Mononuclear cell (primary cell): ENCODE results near the gene NXPH4. TPM values are rescaled to one million over a fixed set of nuclear protein-coding genes. Genes with fewer than 3 reads are reported as not detected.

Experiments
- H3K27me3 ChIP-seq: 2 replicates; pipeline ENCODE4 v1.6.0; 2011; ENCODE audit warnings: low read length, control low read depth; ENCODE audit not compliant: insufficient read depth
- H3K4me1 ChIP-seq: 2 replicates; pipeline ENCODE4 v1.5.1; 2011; ENCODE audit warnings: mild to moderate bottlenecking, low read length, control low read depth; ENCODE audit not compliant: insufficient read depth
- H3K4me3 ChIP-seq: 2 replicates; pipeline ENCODE4 v1.5.1; 2011; ENCODE audit warnings: mild to moderate bottlenecking, low read length, moderate library complexity
- H3K9me3 ChIP-seq: 2 replicates; pipeline ENCODE4 v1.5.1; 2011; ENCODE audit warnings: low read depth, mild to moderate bottlenecking, control low read depth, low read length
- total RNA-seq: library from RNA; depleted of rRNA; stranded (reverse); fragments of >200 nt; gene quantifications from one replicate; pipeline ENCODE4 v1.2.3, GENCODE V29; 2012

The NXPH4 gene
- total RNA-seq, 1 donor, result not detected

DNA sequence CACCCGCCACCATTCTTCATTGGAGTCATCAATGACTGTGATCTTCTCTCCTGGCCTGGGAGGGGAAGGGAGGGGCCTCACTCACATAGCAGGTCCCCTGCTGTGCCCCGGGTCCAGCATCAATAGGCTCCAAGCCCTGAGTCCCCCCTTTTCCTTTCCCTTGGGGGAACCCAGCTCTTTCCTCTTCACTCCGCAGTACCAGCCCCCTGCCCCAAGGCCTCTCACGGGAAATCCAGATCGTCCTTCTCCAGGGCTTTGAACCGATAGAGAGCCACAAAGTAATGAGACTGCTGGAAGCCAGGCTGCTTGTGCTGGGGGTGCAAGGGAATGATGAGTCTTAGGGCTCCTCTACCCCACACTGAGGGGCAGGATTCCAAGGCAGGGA, 27.7 kb downstream of the NXPH4 start:
- H3K27me3 ChIP-seq, result peaks cover 34% of the 10 kb centered on the region
- H3K4me3 ChIP-seq, result no peak overlapping the region
- H3K9me3 ChIP-seq, result no peaks in the 10 kb centered on the region
- H3K4me1 ChIP-seq, result peaks cover 58% of the 10 kb centered on the region

DNA sequence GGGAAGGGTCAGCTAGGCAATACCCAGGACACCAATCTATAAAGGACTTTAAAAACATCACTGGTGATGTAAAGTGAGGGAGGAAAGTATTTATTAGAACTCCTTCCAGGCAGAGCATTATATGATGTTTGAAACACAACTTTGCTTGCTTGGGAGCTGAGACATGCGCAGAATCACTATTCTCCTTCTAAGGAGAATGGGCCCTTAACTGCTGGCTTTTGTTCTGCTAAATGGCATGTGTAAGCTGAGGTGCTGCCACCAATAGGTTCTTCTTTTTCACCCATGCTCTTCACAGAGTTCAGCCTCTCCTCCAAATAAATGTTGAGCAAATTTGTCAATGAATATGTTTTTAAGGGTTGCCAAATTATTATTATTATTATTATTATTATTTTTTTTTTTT, 30.4 kb downstream of the NXPH4 start:
- Histone ChIP-seq H3K4me3 (no peak overlapping the region), H3K9me3 (no peaks in the 10 kb centered on the region), H3K27me3 (peaks cover 7% of the 10 kb centered on the region), H3K4me1 (peaks cover 32% of the 10 kb centered on the region)

DNA sequence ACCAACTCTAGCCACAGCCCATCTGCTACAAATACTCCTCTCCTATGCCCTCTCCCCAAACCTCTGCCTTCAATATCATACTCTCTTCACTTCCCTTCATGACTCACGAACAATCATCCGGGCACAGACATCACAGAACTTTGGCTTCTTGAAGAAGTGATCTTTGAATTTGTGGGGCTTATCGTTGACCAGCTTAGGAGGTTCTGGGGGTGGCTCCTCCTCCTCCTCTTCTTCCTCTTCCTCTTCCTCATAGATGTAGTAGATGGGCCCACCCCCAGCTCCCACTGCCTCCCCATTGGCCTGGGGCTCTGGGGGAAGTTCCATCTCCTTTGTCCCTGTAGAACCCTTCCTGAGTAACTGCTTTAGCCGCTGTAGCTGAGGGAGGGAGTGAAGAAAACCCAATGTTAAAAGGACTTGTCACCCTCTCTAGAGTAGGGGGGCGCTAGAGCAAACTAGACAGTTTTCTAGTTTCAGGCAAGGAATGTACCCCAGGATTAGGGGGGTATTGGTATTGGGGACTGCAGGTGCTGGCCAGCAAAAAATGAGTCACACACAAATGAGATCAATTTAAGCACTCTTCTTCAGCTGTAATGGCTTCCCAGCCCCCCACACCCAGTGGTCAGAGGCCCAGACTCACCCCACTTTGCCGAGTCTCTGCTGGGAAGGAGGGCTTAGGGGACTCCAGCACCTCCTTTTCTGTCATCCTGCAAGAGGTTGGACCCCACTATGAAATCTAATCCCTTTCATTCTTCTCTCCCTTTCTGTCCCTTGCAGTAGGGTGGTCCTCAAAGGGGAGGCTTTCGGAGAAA, 32.5 kb downstream of the NXPH4 start:
- Histone ChIP-seq H3K9me3 (no peaks in the 10 kb centered on the region), H3K4me3 (no peak overlapping the region), H3K27me3 (no peaks in the 10 kb centered on the region), H3K4me1 (peaks cover 11% of the 10 kb centered on the region)

DNA sequence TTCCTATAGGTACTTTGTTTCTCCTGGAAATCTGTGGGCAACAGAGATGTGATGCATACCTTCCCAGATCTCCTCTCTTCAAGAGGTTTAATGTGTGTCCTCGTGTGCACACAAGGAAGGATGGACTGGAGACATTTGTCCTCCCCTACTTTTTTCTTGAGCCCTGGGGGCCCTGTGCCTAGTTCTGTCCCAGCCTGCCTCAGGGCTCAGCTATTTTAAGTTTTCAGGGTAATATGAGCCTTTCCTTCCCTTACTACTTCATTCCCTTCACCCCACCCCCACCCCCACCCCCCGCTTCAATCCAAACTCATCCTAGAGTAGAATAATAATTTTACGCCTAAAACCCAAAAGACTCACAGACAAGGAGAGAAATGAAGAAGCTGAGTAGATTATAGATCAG, 33.9 kb downstream of the NXPH4 start:
- Histone ChIP-seq H3K4me1 (peaks cover 10% of the 10 kb centered on the region), H3K9me3 (no peaks in the 10 kb centered on the region), H3K27me3 (no peaks in the 10 kb centered on the region), H3K4me3 (no peak overlapping the region)

DNA sequence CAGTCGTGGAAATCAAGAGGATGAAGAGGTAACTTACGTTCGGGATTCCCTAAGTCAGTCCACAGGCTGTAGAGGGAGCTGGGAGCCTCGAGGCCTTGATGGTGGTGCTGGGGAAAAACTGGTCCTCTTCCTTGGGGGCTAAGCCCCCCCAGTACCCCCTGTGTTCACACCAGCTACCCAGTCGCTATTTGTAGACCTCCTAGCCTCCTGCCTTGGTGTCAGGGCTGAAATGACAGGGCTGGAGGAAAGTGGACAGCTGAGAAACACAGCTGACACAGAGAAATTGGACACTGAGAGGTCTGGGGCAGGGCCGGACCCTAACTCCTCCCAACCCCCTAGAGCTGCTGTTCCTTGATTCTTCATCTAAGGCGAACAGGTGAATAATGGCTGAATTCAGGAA, 34.4 kb downstream of the NXPH4 start, which contains the start of gene STAC3:
TSS of gene STAC3 (minus strand) at position 232 of the 400 bp plus-strand sequence. CDS start 1,551 bp downstream, outside the sequence.
- Histone ChIP-seq H3K4me1 (peaks cover 10% of the 10 kb centered on the region), H3K27me3 (no peaks in the 10 kb centered on the region), H3K4me3 (no peak within 1 kb of the TSS), H3K9me3 (no peaks in the 10 kb centered on the region)

DNA sequence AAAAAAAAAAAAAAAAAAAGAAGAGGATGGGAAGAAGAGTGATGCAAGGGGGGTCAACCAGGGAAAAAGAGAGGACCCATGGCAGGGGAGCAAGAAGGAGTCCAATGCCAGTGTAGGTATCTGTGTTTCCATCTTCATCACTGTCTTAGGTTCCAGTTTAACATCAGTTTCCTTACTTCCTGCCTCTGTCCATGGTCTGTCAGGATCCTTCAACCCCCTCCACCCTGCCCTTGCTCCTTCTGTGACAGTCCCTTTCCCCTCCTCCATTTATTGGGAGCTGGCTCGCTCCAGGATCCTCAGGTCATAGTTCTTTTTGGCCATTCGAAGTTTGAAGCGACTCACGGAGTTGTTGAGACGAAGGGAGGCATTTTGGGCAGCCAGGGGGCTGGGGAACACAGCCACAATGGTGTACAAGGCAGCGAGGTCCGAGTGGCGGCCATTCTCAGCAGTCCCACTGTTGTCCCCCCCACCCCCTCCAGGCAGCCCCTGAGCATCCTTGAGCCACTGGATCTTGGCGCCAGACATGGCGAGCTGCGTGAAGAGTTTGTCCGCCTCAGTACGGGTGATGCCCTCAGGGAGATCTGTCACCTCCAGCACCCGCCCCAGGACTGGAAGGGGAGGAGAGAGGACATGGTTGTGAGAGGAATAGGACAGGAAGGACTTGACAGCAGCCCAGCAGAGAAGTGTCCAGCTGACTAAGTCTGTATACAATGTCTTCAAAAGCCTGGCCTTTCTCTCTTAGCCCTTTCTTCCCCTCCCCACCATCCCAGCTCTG, 38.1 kb downstream of the NXPH4 start:
- H3K27me3 ChIP-seq, result no peaks in the 10 kb centered on the region
- H3K4me3 ChIP-seq, result no peak overlapping the region
- H3K4me1 ChIP-seq, result no peaks in the 10 kb centered on the region
- no peaks in the 10 kb centered on the region for H3K9me3 ChIP-seq

DNA sequence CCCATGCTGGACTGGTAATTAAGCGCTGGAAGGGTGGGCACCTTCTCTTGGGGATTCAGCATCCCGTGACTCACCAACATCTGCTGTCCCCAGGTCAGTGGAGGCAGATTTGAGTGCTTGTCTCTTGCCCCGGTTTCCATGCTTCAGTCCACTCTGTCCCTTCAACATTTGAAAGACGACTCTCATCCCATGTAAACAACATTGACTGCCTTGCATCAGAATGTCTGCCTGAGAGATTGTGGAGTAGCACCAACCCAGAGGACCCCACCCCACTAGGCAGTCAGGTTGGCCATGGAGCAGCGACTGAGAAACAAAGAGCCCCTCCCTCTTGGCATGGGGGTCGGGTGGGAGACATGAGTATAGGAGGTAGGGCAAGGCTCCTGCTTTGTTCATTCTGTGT, 39.3 kb downstream of the NXPH4 start:
- Histone ChIP-seq H3K27me3 (no peaks in the 10 kb centered on the region), H3K4me1 (no peaks in the 10 kb centered on the region), H3K9me3 (no peaks in the 10 kb centered on the region), H3K4me3 (no peak overlapping the region)

DNA sequence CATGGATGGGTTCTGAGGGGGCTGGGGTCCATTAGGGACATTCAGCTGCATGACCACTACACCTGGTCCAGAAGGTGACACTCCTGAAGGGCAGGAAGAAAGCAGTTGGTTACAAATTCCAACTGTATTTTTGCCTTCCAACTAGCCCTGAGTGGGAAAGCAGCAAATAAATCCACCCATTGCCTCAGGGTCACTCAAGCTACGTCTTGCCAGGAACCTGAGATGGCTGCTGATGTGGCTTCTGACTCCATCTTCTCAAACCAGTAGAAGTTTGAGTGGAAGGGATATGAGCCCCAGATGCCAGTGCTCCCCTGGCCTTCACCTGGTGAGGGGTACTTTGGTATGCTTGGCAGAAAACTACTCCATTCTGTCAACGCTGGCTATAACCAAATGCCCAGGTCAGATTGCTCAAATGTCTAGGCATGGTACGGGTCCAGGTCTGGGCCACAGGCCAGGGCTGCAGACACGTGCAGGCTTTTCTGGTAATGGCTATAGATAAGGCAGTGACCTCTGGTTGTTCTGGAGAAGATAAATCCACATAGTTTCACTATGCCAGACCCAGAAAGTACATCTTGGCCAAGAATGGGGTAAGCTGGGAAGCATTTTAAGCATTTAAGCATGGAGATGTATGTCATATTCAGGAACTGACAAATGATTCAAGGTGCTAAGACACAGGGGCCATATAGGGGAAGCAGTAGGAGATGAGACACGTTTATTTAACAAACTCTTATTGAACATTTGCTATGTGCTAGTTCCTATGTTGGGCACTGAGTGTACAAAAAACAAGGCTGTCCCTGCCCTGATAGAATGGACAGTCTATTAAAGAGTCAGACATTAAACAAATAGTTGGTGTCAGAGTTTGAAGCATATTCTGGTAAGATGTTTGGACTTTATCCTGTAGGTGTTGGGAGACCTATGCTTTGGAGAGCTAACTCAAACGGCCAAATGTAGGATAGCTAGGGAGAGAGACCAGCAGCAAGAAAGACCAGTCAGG, 42.7 kb downstream of the NXPH4 start:
- Histone ChIP-seq H3K27me3 (no peaks in the 10 kb centered on the region), H3K4me3 (no peak overlapping the region), H3K9me3 (no peaks in the 10 kb centered on the region), H3K4me1 (no peaks in the 10 kb centered on the region)

DNA sequence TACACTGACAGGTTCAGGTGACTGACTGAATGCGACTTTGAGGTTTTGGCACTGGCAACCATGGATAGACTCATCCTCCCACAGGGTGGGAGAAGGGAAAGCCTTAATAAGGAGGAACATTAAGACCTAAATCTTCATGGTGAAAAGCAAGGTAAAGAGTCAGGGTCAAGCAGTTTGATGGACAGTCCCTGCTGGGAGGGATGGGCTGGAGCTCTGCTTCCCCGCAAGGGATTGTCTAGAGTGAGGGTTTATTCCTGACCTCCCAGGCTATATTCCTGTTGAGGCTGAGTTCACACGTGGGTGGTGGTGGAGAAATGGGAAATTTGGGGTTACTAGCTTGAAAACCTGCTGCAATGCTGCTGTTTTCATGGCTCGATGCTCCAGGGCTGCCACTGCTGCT, 43.8 kb downstream of the NXPH4 start:
- no peak overlapping the region for H3K4me3 ChIP-seq

DNA sequence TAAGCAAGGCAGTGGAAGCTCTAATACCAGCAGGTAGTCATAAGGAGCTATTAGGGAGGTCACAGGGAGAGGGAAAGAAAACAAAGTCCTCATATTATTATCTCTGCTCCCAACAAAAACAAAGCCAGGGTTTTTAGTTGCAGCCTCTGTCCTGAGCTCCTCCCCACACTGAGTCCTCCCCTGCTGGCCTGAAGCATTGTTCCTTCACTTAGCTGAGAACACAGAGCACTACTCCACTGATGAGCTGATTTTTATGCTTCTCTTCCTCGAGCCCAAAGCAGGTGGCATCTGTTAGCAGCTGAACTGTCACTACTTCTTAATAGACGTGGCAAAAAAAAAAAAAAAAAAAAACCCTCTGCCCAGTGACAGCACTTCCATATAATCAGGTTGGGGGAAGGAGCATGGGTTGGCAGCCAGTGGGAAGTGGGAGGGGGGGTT, 44.9 kb downstream of the NXPH4 start:
- no peaks in the 10 kb centered on the region for H3K9me3 ChIP-seq
- no peaks in the 10 kb centered on the region for H3K27me3 ChIP-seq
- no peak overlapping the region for H3K4me3 ChIP-seq
- no peaks in the 10 kb centered on the region for H3K4me1 ChIP-seq

More for the DNA sequence above, 43.8 kb downstream of the NXPH4 start:
- no peaks in the 10 kb centered on the region for H3K4me1 ChIP-seq
- H3K27me3 ChIP-seq, result no peaks in the 10 kb centered on the region
- no peaks in the 10 kb centered on the region for H3K9me3 ChIP-seq

DNA sequence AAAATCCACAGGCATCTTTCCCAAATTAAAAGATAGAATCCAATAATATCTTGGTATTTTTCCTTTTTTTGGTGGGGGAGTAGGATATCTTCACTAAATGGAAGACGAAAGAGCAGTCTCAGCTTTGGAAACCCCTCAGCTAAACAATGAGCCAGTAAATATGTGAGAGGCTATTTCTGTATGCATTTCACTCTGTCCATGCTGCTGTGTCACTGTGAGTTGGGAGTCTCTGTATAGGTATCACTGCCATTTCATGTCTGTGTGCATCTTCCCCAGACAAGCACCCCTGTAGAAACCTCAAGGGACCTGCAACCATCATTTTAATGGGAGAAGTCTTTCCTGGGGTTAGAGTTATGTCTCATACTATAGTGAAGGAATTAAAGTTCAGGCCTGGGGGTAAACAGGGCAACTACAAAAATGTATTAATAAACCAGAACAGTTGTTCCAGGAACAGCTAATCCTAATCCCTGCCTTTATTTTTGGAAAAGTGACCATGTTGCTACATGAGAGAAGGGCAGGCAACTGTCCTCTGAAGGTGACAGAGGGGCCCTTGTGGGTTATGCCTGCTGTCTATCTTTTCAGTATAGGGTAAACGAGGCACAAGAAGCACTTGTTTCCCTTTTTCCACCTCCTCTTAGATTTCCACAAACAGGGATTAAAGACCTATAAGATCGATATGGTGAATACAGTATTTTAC, 45.7 kb downstream of the NXPH4 start:
- Histone ChIP-seq H3K9me3 (no peaks in the 10 kb centered on the region), H3K4me1 (no peaks in the 10 kb centered on the region), H3K27me3 (no peaks in the 10 kb centered on the region), H3K4me3 (no peak overlapping the region)

DNA sequence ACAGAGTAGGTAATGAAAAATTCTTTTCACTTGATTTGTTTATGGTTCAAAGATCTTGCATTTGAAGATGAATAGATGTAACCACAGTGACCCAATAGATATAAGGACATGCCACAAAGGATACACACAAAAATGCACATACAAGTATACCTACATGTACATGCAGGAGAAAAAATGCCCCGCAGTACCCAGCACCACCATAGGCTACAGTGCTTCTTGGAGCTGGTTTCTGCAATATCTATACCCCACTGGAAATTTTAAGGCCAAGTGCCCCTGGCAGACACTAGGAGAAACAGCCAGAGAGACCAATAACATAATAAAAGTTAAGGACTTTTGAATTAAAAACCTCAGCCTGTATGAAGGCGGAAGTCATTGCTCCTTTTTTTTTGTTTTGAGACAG, 46.5 kb downstream of the NXPH4 start:
- no peaks in the 10 kb centered on the region for H3K27me3 ChIP-seq
- no peaks in the 10 kb centered on the region for H3K9me3 ChIP-seq

DNA sequence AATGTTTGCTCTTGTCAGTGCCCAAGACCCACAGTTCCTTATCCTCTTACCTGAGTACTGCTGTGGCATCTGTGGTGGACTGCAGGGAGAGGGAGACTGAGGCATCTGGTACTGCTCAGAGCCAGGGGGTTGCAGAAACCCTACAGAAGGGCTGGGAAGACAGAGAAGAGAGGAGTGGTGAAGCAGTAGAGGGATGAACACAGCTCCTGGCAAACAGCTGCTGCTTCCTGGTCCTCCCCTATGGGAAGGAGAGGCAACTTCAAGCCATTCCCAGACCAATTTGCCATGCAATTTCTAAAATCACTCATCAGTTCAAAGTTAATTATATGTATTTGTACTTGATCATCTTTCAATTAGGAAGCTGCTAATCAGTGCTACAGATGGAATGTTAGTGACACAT, 50.1 kb downstream of the NXPH4 start:
- Histone ChIP-seq H3K4me1 (peaks cover 8% of the 10 kb centered on the region), H3K27me3 (no peaks in the 10 kb centered on the region), H3K9me3 (no peaks in the 10 kb centered on the region), H3K4me3 (no peak overlapping the region)

More for the DNA sequence above, 46.5 kb downstream of the NXPH4 start:
- H3K4me3 ChIP-seq, result no peak overlapping the region
- H3K4me1 ChIP-seq, result peaks cover 1% of the 10 kb centered on the region

DNA sequence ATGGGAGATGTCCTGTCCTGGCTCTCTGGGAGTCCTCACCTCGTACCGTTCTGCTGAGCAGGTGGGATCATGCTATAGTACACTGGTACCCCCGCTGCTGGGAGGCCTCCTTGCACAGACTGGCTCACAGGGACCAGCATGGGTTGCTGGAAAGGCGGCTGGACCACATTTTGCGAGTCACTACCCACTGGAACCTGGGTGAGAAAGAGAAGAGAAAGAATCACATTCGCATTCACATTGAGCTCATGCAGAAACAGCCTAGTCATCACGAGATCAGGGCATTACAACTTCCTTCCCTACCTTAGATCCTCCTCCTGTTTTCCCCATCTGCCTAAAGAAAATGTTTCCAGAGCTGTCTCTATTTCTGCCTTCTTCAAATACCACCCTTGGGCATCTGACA, 51.7 kb downstream of the NXPH4 start:
- Histone ChIP-seq H3K4me3 (no peak overlapping the region), H3K27me3 (no peaks in the 10 kb centered on the region), H3K9me3 (no peaks in the 10 kb centered on the region), H3K4me1 (peaks cover 8% of the 10 kb centered on the region)
